GM12801 (cell line): ENCODE measurements around the gene PHF2.

Experiments used
- TF ChIP-seq, protein P1 (sequence below): IDR thresholded peaks from one replicate; pipeline ENCODE4 v1.5.1; 2011; ENCODE audit warnings: control low read depth; ENCODE audit not compliant: insufficient read length; ENCODE audit errors: extremely low read depth

PHF2 gene

DNA sequence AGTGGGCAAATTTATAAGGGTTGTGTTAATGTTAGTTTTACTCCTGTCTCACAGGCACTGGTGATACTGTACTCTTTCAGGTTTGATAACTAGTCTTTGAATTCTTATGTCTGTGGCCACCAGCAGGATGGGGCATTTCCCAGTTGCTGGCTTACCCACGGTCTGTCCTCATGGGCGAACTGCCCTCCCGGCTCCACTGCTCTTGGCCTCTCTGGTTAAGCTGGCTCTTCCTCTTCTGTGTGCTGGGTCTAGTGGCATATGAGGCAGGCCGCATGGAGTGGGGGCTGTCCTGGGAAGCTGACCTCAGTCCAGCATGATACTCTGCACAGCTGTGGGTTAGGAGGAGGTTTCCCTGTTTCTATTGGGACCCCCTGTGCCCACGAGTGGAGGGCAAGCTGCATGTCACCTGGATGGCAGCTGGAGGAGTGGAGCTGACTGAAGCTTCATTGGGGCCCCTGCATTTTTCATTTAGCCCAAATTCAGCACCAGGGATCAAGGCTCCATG lies 19.5 kb downstream of the PHF2 start:
- TF ChIP-seq, protein P1, sequence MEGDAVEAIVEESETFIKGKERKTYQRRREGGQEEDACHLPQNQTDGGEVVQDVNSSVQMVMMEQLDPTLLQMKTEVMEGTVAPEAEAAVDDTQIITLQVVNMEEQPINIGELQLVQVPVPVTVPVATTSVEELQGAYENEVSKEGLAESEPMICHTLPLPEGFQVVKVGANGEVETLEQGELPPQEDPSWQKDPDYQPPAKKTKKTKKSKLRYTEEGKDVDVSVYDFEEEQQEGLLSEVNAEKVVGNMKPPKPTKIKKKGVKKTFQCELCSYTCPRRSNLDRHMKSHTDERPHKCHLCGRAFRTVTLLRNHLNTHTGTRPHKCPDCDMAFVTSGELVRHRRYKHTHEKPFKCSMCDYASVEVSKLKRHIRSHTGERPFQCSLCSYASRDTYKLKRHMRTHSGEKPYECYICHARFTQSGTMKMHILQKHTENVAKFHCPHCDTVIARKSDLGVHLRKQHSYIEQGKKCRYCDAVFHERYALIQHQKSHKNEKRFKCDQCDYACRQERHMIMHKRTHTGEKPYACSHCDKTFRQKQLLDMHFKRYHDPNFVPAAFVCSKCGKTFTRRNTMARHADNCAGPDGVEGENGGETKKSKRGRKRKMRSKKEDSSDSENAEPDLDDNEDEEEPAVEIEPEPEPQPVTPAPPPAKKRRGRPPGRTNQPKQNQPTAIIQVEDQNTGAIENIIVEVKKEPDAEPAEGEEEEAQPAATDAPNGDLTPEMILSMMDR: no peak

- TF ChIP-seq, protein P1: no peak
Measured at GRCh38 chr9:93596399-93596798, 20.0 kb downstream of the PHF2 start.

- TF ChIP-seq, protein P1: no peak
Measured at GRCh38 chr9:93597142-93597706, 20.8 kb downstream of the PHF2 start.

DNA sequence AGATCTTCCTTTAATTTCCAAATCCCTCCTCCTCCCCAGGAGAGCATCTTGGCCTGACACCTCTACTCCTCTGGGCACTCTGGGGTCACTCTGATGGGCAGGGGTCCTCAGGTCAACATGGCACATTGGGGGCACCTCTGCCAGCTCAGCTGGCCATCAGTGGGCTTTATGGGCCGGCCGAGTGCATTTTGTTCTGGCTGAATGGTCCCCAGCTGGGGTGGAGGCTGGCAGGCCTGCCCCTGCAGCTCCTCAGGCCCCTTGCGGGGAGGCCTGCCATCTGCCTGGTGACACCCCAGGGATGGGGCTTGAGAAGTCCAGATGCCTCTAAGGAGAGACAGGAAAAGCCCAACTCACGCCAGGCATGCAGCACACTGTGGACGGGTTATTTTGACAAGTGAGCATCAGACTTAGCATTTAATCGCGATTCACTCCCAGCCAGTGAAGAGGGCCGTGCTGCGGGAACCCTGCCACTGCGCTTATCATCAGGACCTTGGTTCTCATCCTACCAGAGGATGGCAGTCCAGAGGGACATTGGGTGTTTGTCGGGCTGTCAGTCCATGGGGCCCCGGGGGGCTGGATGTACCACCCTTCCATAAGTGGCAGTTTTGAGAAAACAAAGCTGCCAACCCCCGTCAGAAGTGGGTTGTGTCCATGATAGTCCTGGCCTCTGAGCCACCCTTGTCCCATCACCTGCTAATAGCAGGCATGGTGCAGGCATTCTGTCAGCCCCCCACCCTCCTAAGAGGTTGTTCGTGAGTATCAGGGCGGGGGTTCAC lies 21.7 kb downstream of the PHF2 start:
- TF ChIP-seq, protein P1: no peak

DNA sequence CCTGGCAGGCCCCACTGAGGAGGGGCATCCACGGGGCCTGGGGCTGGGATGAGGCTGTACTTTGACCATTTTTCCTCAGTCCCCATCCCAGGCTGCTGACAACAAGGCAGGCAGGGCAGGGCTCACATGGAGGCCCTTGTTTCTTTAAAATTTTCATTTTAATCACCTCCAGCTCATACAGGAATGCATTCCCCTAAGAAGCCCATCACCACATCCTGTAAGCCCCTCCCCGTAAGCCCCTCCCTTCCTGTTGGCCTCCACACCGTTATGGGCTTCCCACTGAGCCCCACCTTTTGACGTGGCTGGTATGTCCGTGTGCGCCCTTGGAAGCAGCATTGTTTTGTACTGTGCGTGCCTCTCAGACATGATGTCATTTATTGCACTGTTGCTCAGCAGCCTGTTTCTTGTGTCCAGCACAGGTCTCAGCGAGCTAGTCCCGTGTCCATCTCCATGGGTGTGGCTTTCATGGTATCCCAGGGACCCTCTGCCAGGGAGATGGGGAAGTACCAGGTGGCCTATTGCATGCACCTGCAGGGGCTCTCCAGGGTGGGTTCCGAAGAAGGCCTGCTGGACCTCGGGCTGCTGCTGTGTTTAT lies 22.4 kb downstream of the PHF2 start:
- TF ChIP-seq, protein P1: no peak

GRCh38 chr9:93599571-93600403 lies 23.4 kb downstream of the PHF2 start:
- TF ChIP-seq, protein P1: no peak

DNA sequence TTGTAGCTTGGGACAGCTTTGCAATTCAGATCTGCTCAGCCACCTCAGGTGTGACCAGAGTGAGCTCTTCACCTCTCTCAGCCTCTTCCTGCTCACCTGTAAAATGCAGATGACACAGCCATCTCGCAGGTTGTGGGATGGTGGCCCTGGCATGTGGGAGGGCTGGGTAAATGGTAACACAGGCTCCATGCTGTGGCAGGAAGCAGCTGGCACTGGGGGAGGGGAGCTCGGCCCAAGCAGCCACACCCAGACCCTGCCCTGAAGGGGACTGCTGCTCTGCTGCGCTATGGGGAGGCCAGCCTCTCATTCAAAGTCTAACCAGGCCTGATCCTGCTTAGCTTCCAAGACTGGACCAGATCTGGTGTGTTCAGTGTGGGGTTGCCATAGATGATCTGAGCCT lies 24.1 kb downstream of the PHF2 start:
- TF ChIP-seq, protein P1: no peak
